ENCODE data around the gene TNFSF13. TPM values are rescaled to one million over a fixed set of nuclear protein-coding genes. Genes with fewer than 3 reads are reported as not detected.

TNFSF13 gene
- polyA plus RNA-seq (2013, experiment 1 of 2; ENCODE audit: insufficient read length): 1.9 TPM
- 2.4 TPM for polyA plus RNA-seq (2013, experiment 2 of 2; ENCODE audit: insufficient read length)

- DNase-seq: no peak
Measured at GRCh38 chr17:7558544-7559319, at the start of gene TNFSF13. TNFSF13 (plus strand) TSS chr17:7558750; CDS start chr17:7559040, 290 bp downstream.

- no peak for DNase-seq
Measured at GRCh38 chr17:7508846-7509245, 49.7 kb upstream of the TNFSF13 start.

DNA sequence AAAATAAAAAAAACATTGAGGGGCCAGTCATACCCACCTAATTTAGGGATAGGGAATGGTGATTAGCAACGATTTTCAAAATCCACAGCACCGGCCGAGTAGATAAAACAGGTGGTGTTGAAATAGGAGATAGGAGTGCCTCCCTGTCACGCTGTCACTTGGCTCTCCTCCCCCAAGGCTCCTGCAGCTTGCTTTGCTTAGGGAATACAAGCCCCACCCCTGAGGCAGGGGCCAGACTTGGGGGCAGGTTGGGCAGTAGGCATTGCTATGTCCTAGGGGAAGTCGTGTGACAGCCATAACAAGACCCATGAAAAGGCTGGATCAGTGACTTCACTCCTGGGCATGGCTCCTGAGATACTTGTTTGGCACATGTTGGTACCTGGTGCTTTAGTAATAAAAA, 48.6 kb upstream of the TNFSF13 start:
- no peak for DNase-seq

- no peak for DNase-seq
Measured at GRCh38 chr17:7511108-7511507, 47.4 kb upstream of the TNFSF13 start.

DNA sequence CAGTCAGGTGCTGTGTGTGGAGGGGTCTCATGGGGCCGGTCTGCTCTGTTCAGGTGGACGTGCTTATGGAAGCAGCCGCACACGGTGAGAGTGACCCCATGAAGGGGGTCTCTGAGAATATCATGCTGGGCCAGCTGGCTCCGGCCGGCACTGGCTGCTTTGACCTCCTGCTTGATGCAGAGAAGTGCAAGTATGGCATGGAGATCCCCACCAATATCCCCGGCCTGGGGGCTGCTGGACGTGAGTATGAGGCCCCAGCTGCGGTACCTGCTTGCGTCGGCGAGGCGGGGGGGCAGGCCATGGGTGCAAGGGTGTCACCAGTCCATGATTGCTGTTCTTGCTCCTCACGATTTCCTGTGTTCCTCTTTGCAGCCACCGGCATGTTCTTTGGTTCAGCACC, 46.4 kb upstream of the TNFSF13 start:
- DNase-seq: no peak

DNA sequence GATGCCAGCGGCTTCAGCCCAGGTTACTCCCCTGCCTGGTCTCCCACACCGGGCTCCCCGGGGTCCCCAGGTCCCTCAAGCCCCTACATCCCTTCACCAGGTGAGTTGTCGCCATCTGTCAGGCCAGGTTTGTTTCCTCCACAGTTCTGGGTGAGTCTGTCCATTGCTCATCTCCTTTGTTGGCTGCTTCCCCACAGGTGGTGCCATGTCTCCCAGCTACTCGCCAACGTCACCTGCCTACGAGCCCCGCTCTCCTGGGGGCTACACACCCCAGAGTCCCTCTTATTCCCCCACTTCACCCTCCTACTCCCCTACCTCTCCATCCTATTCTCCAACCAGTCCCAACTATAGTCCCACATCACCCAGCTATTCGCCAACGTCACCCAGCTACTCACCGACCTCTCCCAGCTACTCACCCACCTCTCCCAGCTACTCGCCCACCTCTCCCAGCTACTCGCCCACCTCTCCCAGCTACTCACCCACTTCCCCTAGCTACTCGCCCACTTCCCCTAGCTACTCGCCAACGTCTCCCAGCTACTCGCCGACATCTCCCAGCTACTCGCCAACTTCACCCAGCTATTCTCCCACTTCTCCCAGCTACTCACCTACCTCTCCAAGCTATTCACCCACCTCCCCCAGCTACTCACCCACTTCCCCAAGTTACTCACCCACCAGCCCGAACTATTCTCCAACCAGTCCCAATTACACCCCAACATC, 45.6 kb upstream of the TNFSF13 start:
- no peak for DNase-seq

DNA sequence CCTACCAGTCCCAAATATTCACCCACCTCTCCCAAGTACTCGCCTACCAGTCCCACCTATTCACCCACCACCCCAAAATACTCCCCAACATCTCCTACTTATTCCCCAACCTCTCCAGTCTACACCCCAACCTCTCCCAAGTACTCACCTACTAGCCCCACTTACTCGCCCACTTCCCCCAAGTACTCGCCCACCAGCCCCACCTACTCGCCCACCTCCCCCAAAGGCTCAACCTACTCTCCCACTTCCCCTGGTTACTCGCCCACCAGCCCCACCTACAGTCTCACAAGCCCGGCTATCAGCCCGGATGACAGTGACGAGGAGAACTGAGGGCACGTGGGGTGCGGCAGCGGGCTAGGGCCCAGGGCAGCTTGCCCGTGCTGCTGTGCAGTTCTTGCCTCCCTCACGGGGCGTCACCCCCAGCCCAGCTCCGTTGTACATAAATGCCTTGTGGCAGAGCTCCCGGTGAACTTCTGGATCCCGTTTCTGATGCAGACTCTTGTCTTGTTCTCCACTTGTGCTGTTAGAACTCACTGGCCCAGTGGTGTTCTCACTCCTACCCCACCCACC, 44.6 kb upstream of the TNFSF13 start:
- no peak for DNase-seq

- no peak for DNase-seq
Measured at GRCh38 chr17:7515911-7516610, 42.5 kb upstream of the TNFSF13 start.

- DNase-seq: no peak
Measured at GRCh38 chr17:7523033-7523432, 35.5 kb upstream of the TNFSF13 start.

- DNase-seq: no peak
Measured at GRCh38 chr17:7528842-7529241, 29.7 kb upstream of the TNFSF13 start.

GRCh38 chr17:7530023-7530900, 28.3 kb upstream of the TNFSF13 start:
- no peak for DNase-seq

- DNase-seq: no peak
Measured at GRCh38 chr17:7538050-7538449, 20.5 kb upstream of the TNFSF13 start.

DNA sequence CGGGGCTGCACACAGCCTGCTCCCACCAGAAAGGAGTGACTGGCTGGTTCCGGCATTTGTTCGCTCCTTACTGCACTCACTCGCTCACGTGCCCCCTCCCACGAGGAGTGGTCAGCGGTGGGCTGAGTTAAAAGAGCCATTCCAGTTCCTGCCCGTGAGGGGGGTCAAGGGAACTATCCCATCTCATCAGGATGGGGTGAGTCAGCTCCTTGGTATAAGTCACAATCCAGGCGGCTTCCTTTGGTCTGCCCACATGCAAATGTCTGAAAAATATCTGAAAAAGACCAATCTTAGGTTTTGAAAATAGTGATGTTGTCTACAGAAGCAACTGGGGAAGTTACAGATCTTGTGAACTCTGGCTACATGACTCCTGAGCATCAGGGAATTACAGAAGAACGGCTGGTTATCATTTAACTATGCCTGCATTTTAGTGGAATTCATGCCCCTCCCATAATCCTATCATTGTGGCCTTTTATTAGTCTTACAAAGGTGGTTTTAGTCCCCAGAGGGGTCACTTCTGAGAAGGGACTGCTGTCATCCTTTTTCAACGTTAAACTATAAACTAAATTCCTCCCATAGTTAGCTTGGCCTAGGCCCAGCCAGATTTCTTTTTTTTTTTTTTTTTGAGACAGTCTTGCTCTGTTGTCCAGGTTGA, 19.5 kb upstream of the TNFSF13 start:
- DNase-seq: no peak

DNA sequence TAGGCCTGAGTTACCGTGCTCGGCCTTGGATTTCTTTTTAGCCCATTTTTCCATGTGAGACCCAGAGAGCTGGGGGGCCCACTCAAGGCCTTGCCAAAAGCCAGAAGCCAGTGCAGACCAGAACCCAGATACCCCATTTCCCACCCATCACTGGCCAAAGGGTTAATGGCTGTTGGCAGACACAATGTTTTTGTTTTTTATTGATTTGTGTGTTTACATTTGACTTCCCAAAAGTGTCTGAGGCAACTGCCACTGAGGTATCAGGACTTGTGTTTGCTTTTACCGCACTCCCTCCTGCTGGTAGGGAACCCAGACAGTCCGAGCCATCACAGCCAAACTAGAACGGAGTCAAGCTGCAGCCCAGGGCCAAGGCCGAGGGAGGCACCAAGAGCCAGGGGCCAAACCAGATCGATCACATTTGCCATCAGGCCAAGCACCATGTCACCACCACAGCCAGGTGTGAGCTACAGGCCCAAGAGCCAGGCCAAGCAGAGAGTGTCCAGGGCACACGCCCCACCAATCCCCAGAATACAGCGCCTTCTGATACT, 17.4 kb upstream of the TNFSF13 start:
- no peak for DNase-seq

GRCh38 chr17:7544911-7545310, 13.6 kb upstream of the TNFSF13 start:
- DNase-seq: no peak

- DNase-seq: peak; percentile 47
Measured at GRCh38 chr17:7548585-7549400, 9.8 kb upstream of the TNFSF13 start, which contains the start of gene TNFSF12. TNFSF12 (plus strand) TSS chr17:7549058; CDS start chr17:7549154, 96 bp downstream.

DNA sequence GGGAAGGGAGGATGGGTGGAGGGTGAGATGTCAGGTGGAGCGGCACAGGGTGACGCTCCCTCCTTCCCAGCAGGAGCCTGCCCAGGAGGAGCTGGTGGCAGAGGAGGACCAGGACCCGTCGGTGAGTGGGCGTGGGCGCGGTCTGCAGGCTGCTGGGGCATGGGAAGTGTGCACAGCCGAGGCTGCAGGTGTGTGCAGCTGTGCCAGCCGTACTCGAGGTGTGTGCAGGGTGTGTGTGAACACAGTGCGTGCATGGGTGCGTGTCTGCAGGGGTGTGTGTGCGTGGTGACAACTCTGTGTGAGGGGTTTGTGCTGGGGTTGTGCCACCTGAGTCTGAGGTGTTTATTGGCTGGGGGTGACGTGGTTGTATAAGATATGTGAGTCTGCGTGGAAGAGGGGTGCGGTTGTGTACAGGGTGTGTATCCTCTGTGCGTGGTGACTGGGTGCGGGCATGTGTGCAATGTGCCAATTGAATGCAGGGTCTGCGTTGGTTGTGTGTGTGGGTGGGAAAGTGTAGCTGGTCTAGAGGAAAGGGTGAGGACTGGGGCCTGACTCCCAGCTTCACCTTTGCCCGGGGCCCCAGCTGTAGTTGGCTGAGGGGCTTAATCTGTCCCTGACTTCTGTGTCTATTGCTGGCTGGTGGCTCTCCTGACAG, 9.0 kb upstream of the TNFSF13 start:
- DNase-seq: no peak

DNA sequence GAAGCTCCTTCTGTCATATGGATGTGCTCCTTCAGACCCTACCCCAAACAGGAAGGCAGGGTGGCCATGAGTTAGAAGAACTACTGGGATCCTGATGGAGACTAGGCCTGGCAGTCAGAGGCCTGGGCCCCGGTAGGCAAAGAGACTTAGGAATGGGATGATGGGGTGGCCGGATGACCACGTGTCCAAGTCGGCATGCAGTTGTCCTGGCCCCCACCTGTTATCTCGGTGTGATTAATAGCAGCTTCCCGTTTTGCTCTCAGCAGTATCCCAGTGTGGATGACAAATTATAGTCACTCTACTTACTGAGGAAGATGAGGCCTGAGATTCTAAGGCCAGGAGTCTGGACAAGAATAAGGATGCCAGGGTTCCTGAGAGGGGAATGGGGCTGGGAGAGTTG, 8.2 kb upstream of the TNFSF13 start:
- DNase-seq: no peak

DNA sequence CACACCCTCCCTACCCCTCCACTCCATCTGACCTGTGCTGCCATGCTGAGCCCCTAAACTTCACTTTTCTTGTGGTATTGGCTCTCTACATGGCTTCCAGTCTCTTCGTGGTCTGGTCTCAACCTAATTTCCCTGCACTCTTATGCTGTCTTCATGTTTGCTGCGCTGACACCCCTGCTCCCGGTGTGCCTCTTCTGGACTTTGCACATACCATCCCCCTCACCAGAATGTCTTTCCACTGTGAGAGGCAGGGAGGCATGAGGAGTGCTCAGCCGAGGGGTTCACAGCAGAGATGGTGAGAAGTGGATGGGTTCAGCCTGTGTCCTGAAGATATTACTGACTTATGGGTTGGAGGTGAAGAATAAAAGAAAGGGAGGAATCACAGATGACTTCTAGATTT, 7.2 kb upstream of the TNFSF13 start:
- DNase-seq: no peak

All from fibroblast of skin of scalp (primary cell).